Tibial nerve (tissue), 3 donors: Measurements from ENCODE around the gene MRTFB.

ENCODE experiments used
- POLR2A ChIP-seq, 2 donors: fragments of 450-650 bp; IDR thresholded peaks; one replicate each; pipeline ENCODE4 v1.6.1; 2017; ENCODE audit warnings: antibody characterized with exemption in 2 of 2, mild to moderate bottlenecking in 2 of 2, moderate library complexity in 2 of 2
- TF ChIP-seq, protein P1 (sequence below), 5 experiments: fragments of 200-600 bp in 3 of 5; fragments of 450-650 bp in 2 of 5; sonication (generic) in 3 of 5; IDR thresholded peaks; one replicate each; pipeline ENCODE4 v1.5.1; 2016 to 2019; ENCODE audit warnings: antibody characterized with exemption in 5 of 5, mild to moderate bottlenecking in 3 of 5, moderate library complexity in 2 of 5

DNA sequence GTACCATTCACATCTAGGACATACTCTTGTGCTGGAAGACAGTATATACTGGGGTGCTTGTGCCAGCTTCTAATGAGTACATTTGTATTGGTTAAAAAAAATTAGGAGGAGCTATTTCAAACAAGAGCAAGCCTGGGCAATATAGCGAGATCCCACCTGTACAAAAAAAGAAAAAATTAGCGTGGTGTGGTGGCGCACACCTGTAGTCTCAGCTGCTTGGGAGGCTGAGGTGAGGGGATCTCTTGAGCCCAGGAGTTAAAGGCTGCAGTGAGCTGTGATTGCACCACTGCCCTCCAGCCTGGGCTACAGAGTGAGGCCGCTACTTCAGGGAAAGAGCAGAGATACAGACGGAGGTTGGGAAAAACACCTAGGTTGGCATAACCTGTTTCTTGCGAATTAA, 1.2 kb downstream of the MRTFB start:
- TF ChIP-seq, protein P1, sequence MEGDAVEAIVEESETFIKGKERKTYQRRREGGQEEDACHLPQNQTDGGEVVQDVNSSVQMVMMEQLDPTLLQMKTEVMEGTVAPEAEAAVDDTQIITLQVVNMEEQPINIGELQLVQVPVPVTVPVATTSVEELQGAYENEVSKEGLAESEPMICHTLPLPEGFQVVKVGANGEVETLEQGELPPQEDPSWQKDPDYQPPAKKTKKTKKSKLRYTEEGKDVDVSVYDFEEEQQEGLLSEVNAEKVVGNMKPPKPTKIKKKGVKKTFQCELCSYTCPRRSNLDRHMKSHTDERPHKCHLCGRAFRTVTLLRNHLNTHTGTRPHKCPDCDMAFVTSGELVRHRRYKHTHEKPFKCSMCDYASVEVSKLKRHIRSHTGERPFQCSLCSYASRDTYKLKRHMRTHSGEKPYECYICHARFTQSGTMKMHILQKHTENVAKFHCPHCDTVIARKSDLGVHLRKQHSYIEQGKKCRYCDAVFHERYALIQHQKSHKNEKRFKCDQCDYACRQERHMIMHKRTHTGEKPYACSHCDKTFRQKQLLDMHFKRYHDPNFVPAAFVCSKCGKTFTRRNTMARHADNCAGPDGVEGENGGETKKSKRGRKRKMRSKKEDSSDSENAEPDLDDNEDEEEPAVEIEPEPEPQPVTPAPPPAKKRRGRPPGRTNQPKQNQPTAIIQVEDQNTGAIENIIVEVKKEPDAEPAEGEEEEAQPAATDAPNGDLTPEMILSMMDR (IDR thresholded peaks at IDR 0.05): no peak
- no peak for TF ChIP-seq POLR2A (IDR thresholded peaks at IDR 0.05)
